Measurements from ENCODE around the gene OR1M1. TPM values are rescaled to one million over a fixed set of nuclear protein-coding genes. Genes with fewer than 3 reads are reported as not detected.
"Not testable (repeated sequence)": the region's sequence is repeated elsewhere in the genome, so short reads cannot be mapped to it uniquely, and the experiment has no call there.

The OR1M1 gene
- total RNA-seq, 1 donor from 2014 or later, result not detected

DNA sequence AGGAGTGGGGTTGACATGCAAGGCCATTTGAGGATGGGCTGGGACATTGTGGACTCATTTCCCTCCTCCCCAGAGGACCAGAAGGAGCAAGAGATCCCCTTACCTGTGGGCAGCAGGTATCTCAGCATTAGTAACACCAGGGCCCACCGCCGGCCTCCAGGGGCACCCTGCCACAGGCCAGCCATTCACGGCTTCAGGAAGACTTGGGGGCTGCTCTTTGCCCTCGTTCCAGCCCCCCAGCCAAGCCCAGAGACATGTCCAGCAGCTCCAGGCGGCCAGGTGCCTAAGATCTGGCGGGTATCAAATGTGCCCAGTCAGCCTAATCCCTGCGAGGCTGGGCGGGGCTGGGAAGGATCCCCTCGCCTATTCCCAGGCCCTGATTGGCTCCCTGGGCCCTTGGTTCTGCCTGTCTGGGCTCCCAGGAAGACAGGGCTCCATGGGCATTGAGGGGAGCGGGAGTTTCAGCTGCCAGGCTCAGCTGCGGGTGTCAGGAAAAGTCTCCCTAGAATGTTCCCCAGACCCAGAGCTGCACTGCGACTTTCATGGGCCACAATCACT is 21.3 kb upstream of the OR1M1 start:
- H3K27me3 ChIP-seq, result no peaks in the 10 kb centered on the region
- intact Hi-C loops (cut with DNase I), result no loop called here
- DNase-seq, result no peak
- H3K9me3 ChIP-seq, result no peaks in the 10 kb centered on the region
- no peak overlapping the region for H3K4me3 ChIP-seq
- TF ChIP-seq, protein P1, sequence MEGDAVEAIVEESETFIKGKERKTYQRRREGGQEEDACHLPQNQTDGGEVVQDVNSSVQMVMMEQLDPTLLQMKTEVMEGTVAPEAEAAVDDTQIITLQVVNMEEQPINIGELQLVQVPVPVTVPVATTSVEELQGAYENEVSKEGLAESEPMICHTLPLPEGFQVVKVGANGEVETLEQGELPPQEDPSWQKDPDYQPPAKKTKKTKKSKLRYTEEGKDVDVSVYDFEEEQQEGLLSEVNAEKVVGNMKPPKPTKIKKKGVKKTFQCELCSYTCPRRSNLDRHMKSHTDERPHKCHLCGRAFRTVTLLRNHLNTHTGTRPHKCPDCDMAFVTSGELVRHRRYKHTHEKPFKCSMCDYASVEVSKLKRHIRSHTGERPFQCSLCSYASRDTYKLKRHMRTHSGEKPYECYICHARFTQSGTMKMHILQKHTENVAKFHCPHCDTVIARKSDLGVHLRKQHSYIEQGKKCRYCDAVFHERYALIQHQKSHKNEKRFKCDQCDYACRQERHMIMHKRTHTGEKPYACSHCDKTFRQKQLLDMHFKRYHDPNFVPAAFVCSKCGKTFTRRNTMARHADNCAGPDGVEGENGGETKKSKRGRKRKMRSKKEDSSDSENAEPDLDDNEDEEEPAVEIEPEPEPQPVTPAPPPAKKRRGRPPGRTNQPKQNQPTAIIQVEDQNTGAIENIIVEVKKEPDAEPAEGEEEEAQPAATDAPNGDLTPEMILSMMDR (IDR thresholded peaks at IDR 0.05), result no peak
- no peaks in the 10 kb centered on the region for H3K4me1 ChIP-seq
- H3K27ac ChIP-seq, result no peak overlapping the region
- H3K36me3 ChIP-seq, result no peaks in the 10 kb centered on the region
- no peak for ATAC-seq

DNA sequence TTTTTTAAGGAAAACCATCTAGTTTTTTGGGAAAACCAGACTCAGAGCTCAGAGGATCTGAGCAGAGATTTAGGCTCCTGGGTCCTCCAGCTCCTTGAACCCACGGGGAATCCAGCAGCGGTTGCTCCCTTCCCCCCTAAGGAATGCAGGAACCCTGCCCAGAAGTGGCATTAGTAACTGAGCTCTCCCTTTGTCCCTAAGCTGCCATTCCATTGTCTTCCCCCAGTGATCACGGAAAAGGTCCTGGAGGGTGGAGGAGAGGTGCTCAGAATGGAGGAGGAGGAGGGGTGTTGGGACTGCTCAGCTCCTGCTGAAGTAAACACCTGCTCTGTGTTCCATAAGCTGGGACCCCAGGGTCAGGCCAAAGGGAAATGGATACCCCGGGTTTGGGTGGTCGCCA is 16.8 kb upstream of the OR1M1 start:
- DNase-seq (no peak), ATAC-seq (no peak)
- H3K4me3 ChIP-seq, result no peak overlapping the region
- no peak overlapping the region for H3K27ac ChIP-seq
- H3K9me3 ChIP-seq, result no peaks in the 10 kb centered on the region
- H3K4me1 ChIP-seq, result no peaks in the 10 kb centered on the region
- H3K27me3 ChIP-seq, result no peaks in the 10 kb centered on the region
- intact Hi-C loops (cut with DNase I), result no loop called here
- no peaks in the 10 kb centered on the region for H3K36me3 ChIP-seq
- TF ChIP-seq, protein P1 (IDR thresholded peaks at IDR 0.05), result no peak

DNA sequence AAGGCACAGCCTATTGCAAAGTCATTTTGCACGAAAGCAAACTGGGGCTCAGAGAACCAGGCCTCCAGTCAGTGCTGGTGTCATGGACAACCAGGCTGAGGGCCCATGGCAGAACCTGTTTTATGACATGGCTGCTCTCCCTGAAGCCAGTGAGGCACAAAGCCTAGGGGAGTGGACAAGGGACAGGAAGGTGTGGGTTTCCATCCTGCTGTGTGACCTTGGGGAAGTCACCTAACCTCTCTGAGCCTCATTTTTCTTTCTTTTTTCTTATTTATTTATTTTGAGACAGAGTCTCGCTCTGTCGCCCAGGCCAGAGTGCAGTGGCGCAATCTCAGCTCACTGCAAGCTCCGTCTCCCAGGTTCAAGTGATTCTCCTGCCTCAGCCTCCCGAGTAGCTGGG is 15.1 kb upstream of the OR1M1 start:
- H3K4me3 ChIP-seq; DNase-seq; ATAC-seq; H3K4me1 ChIP-seq; H3K27me3 ChIP-seq; H3K36me3 ChIP-seq; intact Hi-C loops (cut with DNase I); H3K9me3 ChIP-seq; H3K27ac ChIP-seq: not testable (repeated sequence)

DNA sequence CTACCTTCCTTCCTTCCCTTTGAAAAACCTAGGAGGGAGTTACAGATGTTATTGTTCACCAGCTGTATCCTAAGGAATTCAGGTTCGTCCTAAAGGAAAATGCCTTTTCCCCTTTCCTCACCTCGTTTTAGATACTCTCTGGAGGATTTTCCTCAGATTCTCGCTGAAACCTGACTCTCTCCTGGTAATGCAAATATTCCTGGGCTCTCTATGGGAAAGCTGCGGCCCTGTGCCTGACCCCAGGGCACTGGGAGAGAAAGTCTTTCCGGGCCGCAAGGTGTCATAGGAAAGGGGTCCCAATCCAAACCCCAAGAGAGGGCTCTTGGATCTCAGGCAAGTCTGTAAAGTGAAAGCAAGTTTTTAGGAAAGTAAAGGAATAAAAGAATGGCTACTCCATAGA is 13.1 kb upstream of the OR1M1 start:
- TF ChIP-seq, protein P1 (IDR thresholded peaks at IDR 0.05), result no peak
- intact Hi-C loops (cut with DNase I), result no loop called here
- no peaks in the 10 kb centered on the region for H3K4me1 ChIP-seq
- DNase-seq (no peak), ATAC-seq (no peak)
- H3K9me3 ChIP-seq, result no peaks in the 10 kb centered on the region
- no peaks in the 10 kb centered on the region for H3K27me3 ChIP-seq
- H3K36me3 ChIP-seq, result no peaks in the 10 kb centered on the region
- no peak overlapping the region for H3K4me3 ChIP-seq
- no peak overlapping the region for H3K27ac ChIP-seq

DNA sequence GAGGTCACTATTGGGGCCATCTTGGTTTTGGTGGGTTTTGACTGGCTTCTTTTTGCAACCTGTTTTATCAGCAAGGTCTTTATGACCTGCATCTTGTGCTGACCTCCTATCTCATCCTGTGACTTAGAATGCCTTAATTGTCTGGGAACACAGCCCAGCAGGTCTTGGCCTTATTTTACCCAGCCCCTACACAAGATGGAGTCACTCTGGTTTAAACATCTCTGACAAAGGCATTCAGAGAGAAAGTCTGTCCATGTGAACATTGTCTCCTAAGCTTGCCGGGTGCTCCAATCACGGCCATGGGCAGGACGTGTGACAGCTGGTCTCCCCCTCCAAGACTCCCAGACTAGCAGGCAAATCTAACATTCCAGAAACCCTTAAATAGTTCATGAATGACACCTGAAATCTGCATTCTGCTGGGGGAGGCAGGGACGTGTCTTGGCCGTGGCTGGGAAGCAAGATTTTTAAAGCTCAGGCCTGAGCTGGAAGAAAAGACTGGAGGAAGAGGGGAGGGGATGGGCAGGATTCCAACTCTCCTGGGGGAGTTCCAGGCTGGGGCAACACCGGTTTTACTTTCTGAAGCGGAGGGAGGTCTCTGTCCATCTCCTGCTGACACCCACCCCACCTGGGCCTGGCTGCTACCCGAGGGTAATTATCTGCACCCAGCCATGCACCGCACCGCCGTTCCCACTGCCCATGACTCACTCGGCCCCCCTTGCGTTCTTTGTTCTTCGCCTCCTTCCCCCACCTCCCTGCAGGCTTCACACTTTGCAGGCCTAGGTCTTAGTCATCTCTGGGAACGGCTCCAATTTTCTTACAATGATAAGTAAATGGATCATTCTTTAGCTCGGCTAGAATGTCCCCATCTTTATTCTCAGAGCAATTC is 11.6 kb upstream of the OR1M1 start:
- H3K4me1 ChIP-seq, result no peaks in the 10 kb centered on the region
- TF ChIP-seq, protein P1 (IDR thresholded peaks at IDR 0.05), result no peak
- no peaks in the 10 kb centered on the region for H3K27me3 ChIP-seq
- DNase-seq, result peak; percentile 68
- H3K36me3 ChIP-seq, result no peaks in the 10 kb centered on the region
- no peak overlapping the region for H3K4me3 ChIP-seq
- ATAC-seq, result peak; percentile 67
- H3K9me3 ChIP-seq, result no peaks in the 10 kb centered on the region
- intact Hi-C loops (cut with DNase I), result no loop called here
- no peak overlapping the region for H3K27ac ChIP-seq

DNA sequence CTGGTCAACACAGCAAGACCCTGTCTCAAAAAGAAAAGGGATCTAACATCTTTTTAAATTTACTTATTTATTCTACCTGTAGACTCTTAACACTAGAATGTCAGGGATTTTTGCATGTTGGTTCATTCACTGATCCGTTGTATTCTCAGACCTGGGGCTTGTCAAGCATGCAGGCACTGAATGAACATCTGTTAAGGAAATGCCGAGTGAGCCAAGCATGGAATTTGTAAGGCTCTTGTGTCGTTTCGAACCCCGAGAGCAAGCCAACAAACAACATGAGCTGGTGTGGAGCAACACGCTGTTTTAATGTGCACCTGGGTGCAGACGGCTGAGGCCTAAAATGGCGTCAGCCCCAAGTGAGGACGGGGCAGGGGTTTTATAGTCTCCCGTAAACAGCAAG is 10.0 kb upstream of the OR1M1 start:
- no peak for ATAC-seq
- Histone ChIP-seq H3K27ac (no peak overlapping the region), H3K4me3 (no peak overlapping the region), H3K4me1 (no peaks in the 10 kb centered on the region), H3K27me3 (no peaks in the 10 kb centered on the region), H3K36me3 (no peaks in the 10 kb centered on the region), H3K9me3 (no peaks in the 10 kb centered on the region)
- TF ChIP-seq, protein P1 (IDR thresholded peaks at IDR 0.05), result no peak
- intact Hi-C loops (cut with DNase I), result no loop called here
- no peak for DNase-seq
